Stimulated activated CD4-positive, alpha-beta T cell treated with anti-CD3 and anti-CD28 coated beads, Interleukin-1b, Interleukin-23, amount 100 ng/mL, for 24 hours (primary cell): ENCODE results near the gene MECP2.

ENCODE experiments used
- DNase-seq, 4 experiments: peaks; one replicate each; pipeline ENCODE4 v3.0.0-alpha.2; 2020; ENCODE audit warnings: low read depth in 4 of 4, low spot score in 1 of 4

Gene MECP2

DNA sequence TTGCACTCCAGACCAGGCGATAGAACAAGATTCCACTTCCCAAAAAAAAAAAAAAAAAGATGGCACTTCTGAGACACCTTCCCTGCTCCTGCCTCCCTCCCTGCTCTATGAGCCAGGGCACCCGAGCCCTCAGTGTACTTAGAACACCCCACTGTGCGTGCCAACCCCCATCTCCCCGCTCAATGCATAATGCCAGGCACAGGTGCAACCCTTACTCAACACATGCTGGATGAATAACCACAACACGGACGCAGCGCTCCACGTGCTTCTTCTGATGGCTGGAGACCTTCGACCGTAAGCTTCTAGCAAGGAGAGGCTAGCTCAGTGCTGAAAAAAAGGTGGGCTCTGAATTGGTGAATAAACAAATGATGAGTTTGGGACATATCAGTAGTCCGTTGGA lies 57.9 kb downstream of the MECP2 start:
- DNase-seq, result no peak

GRCh38 chrX:154038656-154039055 lies 58.9 kb downstream of the MECP2 start:
- no peak for DNase-seq

- DNase-seq, result no peak
Measured at GRCh38 chrX:154037754-154038153, 59.8 kb downstream of the MECP2 start.

DNA sequence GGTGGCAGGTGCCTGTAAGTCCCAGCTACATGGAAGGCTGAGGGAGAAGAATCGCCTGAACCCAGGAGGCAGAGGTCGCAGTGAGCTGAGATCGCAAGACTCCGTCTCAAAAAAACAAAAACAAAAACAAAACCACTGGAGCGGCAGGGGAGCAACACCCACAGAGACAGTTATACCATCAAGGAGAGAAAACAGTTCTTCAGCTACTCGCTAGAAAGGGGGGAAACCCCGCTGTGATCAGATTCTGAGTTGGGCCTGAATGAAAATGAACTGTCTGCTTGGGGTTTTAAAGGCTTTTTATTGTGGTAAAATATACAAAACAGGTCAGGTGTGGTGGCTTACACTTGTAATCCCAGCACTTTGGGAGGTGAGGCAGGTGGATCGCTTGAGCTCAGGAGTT lies 61.0 kb downstream of the MECP2 start:
- DNase-seq, result no peak

- no peak for DNase-seq
Measured at GRCh38 chrX:154033848-154034247, 63.7 kb downstream of the MECP2 start.

- DNase-seq, result no peak
Measured at GRCh38 chrX:154032653-154033052, 64.9 kb downstream of the MECP2 start.

- no peak for DNase-seq
Measured at GRCh38 chrX:154032160-154032559, 65.4 kb downstream of the MECP2 start.

- DNase-seq, result no peak
Measured at GRCh38 chrX:154030715-154031305, 66.7 kb downstream of the MECP2 start.

- no peak for DNase-seq
Measured at GRCh38 chrX:154030266-154030665, 67.3 kb downstream of the MECP2 start.

DNA sequence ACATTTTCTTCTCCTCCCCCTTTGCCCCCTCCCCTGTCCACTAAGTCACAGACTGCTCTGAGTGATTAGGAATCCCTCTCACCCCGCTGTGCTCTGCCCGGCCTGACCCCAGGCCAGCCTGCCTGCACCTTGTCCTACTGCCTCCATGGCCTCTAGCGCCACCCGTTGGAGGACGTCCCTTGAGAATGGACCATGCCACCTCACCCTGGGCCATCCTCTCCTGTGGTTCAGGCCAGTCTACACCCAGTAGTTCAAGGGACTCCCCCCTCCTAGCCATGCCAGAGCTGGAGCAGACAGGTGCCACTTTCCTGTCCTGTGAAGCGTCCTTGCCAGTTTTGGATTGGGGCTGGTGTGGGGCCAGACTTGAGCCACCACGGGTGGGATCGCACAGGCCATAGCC lies 68.1 kb downstream of the MECP2 start:
- no peak for DNase-seq

- DNase-seq, result no peak
Measured at GRCh38 chrX:154028502-154029184, 68.9 kb downstream of the MECP2 start.

DNA sequence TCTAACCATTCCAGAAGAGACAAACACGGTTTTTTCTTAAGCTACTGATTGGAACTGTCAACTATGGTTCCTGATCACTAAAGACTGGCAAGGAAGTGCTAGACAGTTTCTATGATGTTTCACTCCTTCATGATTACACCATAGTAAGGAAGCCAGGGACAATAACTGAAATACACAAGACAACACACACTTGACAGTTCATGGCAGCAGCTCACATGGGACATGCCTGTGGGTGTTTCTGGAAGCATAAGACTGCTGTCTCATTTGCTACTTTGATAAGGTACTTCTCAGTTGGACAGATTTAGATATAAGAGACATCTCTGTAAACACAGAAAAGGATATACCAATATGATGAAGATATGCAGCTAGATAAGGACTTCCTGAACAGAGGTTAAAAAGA lies 69.5 kb downstream of the MECP2 start:
- no peak for DNase-seq

GRCh38 chrX:154027022-154027402 lies 70.5 kb downstream of the MECP2 start:
- DNase-seq, result no peak

GRCh38 chrX:154026136-154027021 lies 71.1 kb downstream of the MECP2 start:
- no peak for DNase-seq

- DNase-seq, result no peak
Measured at GRCh38 chrX:154025230-154025629, 72.3 kb downstream of the MECP2 start.

DNA sequence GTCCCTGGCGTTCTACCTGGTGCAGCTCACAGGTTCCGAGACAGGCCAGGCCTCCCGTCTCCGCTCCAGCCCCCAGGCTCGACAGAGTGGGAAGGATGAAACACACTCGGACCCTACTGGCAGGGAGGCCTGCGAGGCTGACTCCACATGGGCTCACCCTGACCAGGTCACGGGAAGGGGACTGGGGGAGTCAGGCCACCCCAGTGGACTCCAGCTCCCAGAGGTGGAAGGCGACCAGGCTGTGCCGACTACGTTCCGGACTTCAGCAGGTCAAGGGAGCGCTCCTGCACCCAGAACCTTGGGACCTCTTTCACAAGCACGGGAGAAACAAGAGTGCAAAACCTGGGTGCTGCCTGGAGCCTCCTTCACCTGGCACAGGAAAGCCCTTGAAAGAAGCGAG lies 73.2 kb downstream of the MECP2 start:
- DNase-seq, result no peak

- no peak for DNase-seq
Measured at GRCh38 chrX:154023276-154024000, 74.1 kb downstream of the MECP2 start.

DNA sequence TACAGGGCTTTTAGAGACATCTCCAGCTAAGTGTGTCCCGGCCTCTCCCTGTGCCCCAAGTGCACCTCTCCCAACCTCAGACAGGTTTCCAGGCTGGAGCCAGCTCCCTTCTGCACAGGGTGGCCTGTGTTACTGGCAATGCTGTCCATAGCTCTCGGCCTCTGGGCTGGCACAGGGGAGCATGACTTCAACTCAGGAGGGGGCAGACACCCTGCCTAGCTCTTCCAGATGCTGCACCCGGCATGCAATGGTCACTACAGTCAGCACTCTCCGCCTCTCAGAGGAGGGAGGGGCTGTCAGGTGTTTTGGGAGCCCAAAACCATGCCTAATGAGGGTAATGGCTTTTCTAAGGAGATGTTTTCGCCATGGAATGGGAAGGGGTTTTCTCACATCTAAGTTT lies 75.4 kb downstream of the MECP2 start:
- DNase-seq, result no peak

GRCh38 chrX:154021131-154021611 lies 76.3 kb downstream of the MECP2 start:
- peak in 1 of 4 experiments; percentile 21 for DNase-seq

- DNase-seq, result no peak
Measured at GRCh38 chrX:154020536-154021115, 76.9 kb downstream of the MECP2 start.
